ENCODE measurements around the gene ADM2.
A peak's percentile ranks its signal among the peaks of the same experiment; 100 is the strongest.
"Not testable (repeated sequence)": the region's sequence is repeated elsewhere in the genome, so short reads cannot be mapped to it uniquely, and the experiment has no call there.

The ADM2 gene

GRCh38 chr22:50525858-50526107 lies 44.4 kb downstream of the ADM2 start:
- DNase-seq (ENCODE audit: low read depth): no peak

- peak; percentile 79 for DNase-seq (ENCODE audit: low read depth)
These were observed 44.9 kb downstream of the ADM2 start for GRCh38 chr22:50526108-50526833.

- peak; percentile 66 for DNase-seq (ENCODE audit: low read depth)
These were observed 45.8 kb downstream of the ADM2 start for GRCh38 chr22:50526834-50527801.

- DNase-seq (ENCODE audit: low read depth): no peak
These were observed 46.8 kb downstream of the ADM2 start for GRCh38 chr22:50527921-50528681.

- DNase-seq (ENCODE audit: low read depth): no peak
These were observed 47.5 kb downstream of the ADM2 start for GRCh38 chr22:50528682-50529415.

- no peak for DNase-seq (ENCODE audit: low read depth)
These were observed 48.1 kb downstream of the ADM2 start for GRCh38 chr22:50529416-50529896.

- peak; percentile 91 for DNase-seq (ENCODE audit: low read depth)
These were observed 48.7 kb downstream of the ADM2 start, which contains the start of gene TYMP for GRCh38 chr22:50529897-50530579. TYMP (minus strand) TSS chr22:50530012; CDS start chr22:50529709, 303 bp downstream.

GRCh38 chr22:50530580-50530876 lies 49.2 kb downstream of the ADM2 start:
- DNase-seq (ENCODE audit: low read depth): no peak

- peak; percentile 87 for DNase-seq (ENCODE audit: low read depth)
These were observed 49.7 kb downstream of the ADM2 start for GRCh38 chr22:50530877-50531545.

GRCh38 chr22:50531546-50531961 lies 50.2 kb downstream of the ADM2 start:
- no peak for DNase-seq (ENCODE audit: low read depth)

GRCh38 chr22:50531962-50532674 lies 50.8 kb downstream of the ADM2 start:
- peak; percentile 74 for DNase-seq (ENCODE audit: low read depth)

GRCh38 chr22:50532824-50533796 lies 51.8 kb downstream of the ADM2 start:
- DNase-seq (ENCODE audit: low read depth): no peak

- DNase-seq (ENCODE audit: low read depth): not testable (repeated sequence)
These were observed 52.7 kb downstream of the ADM2 start for GRCh38 chr22:50533856-50534711.

GRCh38 chr22:50535113-50535512 lies 53.8 kb downstream of the ADM2 start:
- DNase-seq (ENCODE audit: low read depth): no peak

Measured in fibroblast of gingiva (primary cell).